Glutamatergic neuron (in vitro differentiated cells): ENCODE measurements around the gene UBE2A. TPM values are rescaled to one million over a fixed set of nuclear protein-coding genes. Genes with fewer than 3 reads are reported as not detected.

ENCODE experiments used
- DNase-seq: peaks from one replicate; pipeline ENCODE4 v3.0.0; 2022
- H3K27ac Mint-ChIP-seq: one replicate; pipeline ENCODE4 v1.8.0; 2020; ENCODE audit warnings: mild to moderate bottlenecking, mixed read lengths, inconsistent platforms; ENCODE audit not compliant: unreplicated experiment
- H3K27me3 Mint-ChIP-seq: one replicate; pipeline ENCODE4 v1.8.0; 2020; ENCODE audit warnings: mild to moderate bottlenecking, moderate library complexity, mixed read lengths, inconsistent platforms; ENCODE audit not compliant: unreplicated experiment
- H3K36me3 Mint-ChIP-seq: one replicate; pipeline ENCODE4 v1.8.0; 2020; ENCODE audit warnings: mild to moderate bottlenecking, mixed read lengths, inconsistent platforms; ENCODE audit not compliant: unreplicated experiment
- H3K4me1 Mint-ChIP-seq: one replicate; pipeline ENCODE4 v1.8.0; 2020; ENCODE audit warnings: mild to moderate bottlenecking, low read depth, mixed read lengths, inconsistent platforms; ENCODE audit not compliant: unreplicated experiment
- H3K4me3 Mint-ChIP-seq: one replicate; pipeline ENCODE4 v1.8.0; 2020; ENCODE audit warnings: mild to moderate bottlenecking, mixed read lengths, inconsistent platforms; ENCODE audit not compliant: unreplicated experiment
- H3K9me3 Mint-ChIP-seq: one replicate; pipeline ENCODE4 v1.8.0; 2020; ENCODE audit warnings: mild to moderate bottlenecking, moderate library complexity, mixed read lengths, inconsistent platforms; ENCODE audit not compliant: unreplicated experiment
- total RNA-seq: library from RNA; stranded (reverse); fragmentation: NEBNext Ultra II Directional; extraction: Animal tissue kit (Norgen Biotek cat#: 25700); gene quantifications from one replicate; pipeline ENCODE4 v1.2.1, GENCODE V29; 2021; ENCODE audit not compliant: unreplicated experiment
- TF ChIP-seq, protein P1 (sequence below): fragments of 200-600 bp; sonication (generic); IDR thresholded peaks from one replicate; pipeline ENCODE4 v1.5.0; 2021; ENCODE audit not compliant: partially characterized antibody, unreplicated experiment

UBE2A gene
- total RNA-seq, 1 donor from 2014 or later = 56.3 TPM

DNA sequence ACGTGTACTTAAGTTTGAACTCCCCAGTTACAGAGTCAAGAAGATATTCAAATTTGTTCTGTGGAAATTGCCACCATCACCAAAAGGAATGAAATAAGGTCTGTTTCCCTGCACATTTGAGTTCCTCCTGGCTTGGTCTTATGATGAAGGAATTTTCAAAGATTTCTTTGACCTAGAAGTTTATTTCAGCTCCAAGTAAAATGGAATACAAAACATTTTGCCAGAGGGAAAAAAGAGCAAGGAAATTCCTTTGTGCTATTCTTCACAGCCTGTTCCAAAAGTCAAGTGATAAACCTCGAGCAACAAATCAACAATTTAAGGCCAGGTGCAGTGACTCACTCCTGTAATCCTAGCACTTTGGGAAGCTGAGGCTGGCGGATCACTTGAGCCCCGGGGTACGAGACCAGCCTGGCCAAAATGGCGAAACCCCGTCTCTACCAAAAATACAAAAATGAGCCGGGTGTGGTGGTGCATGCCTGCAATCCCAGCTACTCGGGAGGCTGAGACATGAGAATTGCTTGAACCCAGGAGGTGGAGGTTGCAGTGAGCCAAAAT, 28.4 kb downstream of the UBE2A start:
- Mint-ChIP-seq H3K36me3 (no peaks in the 10 kb centered on the region), H3K4me3 (no peak overlapping the region), H3K27ac (no peak overlapping the region), H3K4me1 (no peaks in the 10 kb centered on the region), H3K27me3 (peaks cover 3% of the 10 kb centered on the region), H3K9me3 (peaks cover 1% of the 10 kb centered on the region)
- TF ChIP-seq, protein P1, sequence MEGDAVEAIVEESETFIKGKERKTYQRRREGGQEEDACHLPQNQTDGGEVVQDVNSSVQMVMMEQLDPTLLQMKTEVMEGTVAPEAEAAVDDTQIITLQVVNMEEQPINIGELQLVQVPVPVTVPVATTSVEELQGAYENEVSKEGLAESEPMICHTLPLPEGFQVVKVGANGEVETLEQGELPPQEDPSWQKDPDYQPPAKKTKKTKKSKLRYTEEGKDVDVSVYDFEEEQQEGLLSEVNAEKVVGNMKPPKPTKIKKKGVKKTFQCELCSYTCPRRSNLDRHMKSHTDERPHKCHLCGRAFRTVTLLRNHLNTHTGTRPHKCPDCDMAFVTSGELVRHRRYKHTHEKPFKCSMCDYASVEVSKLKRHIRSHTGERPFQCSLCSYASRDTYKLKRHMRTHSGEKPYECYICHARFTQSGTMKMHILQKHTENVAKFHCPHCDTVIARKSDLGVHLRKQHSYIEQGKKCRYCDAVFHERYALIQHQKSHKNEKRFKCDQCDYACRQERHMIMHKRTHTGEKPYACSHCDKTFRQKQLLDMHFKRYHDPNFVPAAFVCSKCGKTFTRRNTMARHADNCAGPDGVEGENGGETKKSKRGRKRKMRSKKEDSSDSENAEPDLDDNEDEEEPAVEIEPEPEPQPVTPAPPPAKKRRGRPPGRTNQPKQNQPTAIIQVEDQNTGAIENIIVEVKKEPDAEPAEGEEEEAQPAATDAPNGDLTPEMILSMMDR = no peak
- DNase-seq = no peak

DNA sequence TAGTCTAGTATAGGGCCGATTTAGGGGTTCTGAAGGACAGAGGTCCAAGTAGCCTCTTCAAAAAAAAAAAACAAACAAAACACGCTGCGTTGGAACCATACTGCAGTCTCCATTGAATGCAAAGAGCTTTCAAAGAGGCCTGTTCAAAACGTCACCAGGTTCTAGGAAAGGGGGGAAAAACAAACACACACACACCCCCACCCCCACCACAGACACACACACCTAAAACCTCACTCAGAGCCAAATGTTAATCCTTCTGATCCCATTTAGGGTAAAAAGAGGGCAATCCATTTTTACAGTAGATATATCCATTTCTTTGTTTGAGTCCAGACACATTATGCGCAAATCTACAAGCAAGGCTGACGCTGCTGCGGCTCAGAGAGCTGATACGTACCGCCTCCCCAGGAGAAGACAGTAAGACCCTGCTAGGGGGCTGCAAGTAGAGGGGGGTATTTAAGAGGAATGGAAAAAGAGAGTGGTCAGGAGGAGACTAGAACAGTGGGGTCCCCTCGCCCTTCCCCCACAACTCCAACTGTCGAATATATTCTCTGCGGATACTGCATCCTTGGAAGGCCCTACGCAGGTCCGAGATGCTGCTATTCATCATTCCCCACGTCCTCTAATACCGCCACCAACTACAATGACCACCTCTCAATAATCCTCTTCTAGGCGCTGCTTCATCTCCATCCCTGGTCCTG, 30.6 kb downstream of the UBE2A start:
- TF ChIP-seq, protein P1 = no peak
- no peaks in the 10 kb centered on the region for H3K36me3 Mint-ChIP-seq
- H3K27me3 Mint-ChIP-seq = peaks cover 3% of the 10 kb centered on the region
- no peaks in the 10 kb centered on the region for H3K4me1 Mint-ChIP-seq
- H3K9me3 Mint-ChIP-seq = peaks cover 1% of the 10 kb centered on the region
- H3K4me3 Mint-ChIP-seq = peak overlapping the region; percentile 93
- H3K27ac Mint-ChIP-seq = peak overlapping the region; percentile 85
- no peak for DNase-seq

DNA sequence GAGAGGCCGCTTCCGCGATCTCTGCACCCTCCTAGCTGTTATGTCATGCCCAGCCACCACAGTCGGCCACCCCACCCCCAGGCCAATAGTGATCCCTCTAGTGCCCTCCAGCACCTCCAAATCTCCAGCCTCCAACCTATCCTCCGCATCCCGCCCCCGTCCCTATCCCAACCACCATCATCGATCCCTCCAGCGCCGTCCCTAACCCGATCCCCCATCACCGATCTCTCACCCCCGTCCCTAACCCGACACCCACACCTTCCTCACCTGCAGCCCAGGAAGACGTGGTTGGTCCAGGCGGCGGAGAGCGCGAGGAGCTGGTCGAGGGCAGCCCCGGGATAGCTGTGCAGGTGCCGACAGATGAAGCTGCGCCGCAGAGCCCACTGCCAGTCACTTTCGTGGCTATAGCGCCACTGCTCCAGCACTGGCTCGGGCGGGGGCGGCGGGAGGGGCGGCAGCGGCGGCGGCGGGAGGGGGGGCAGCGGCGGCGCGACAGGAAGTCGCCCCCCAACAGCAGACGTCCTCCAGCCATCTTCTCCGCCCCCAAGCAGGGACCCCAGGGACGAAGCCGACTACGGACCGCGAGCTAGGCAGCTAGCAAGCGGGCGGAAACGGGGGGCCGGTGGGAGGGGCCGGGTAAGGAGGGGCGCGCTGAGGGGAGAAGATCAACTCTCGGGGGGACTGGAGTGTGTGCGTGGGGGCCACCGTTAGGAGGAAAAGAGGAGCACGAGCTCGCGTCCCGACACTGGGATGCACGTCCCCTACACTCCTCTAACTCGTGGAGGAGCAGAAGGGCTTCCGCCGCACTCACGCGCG, 31.3 kb downstream of the UBE2A start:
- Mint-ChIP-seq H3K4me3 (peak overlapping the region; percentile 93), H3K27me3 (peaks cover 3% of the 10 kb centered on the region), H3K27ac (peak overlapping the region; percentile 86), H3K9me3 (peaks cover 1% of the 10 kb centered on the region), H3K36me3 (no peaks in the 10 kb centered on the region), H3K4me1 (no peaks in the 10 kb centered on the region)
- TF ChIP-seq, protein P1 = no peak
- DNase-seq = peak; percentile 51

DNA sequence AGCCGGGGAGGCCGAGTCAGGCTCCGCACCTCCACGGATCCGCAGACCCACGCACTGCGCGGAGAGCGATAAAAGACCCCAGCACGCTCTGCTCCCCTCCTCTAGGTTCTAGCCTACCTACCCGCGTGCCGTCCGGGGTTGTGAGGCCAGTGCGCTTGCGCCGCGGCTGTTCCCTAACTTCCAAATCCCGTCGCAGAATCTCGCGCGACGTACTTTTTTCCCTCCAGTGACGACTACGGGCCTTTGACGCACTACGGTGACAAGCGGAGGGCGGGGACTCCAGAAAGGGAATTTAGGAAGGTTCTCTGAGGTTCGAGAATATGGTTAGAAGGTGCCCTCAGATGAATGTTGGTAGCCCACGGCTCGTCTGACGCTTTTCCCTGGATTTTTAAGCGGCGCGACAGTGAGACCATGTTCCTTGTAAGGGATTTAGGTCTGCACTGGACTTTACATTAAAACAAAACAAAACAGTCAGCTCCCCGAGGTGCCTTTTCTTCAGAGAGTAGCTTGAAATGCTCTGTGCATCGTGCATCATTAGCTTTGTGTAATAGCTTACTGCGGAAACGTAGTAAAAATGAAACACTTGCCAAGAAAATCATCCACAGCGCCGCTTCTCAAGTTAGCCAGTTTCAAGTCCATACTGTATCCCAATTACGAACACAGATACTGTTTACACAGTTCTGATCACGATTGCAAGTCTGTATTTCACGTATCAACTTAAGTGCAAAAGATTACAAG, 32.1 kb downstream of the UBE2A start, which contains the start of gene NKRF:
Gene NKRF (minus strand): TSS at position 145 of the 738 bp plus-strand sequence.
- Mint-ChIP-seq H3K27me3 (peaks cover 3% of the 10 kb centered on the region), H3K27ac (peak within 1 kb of the TSS; percentile 86), H3K4me3 (peak within 1 kb of the TSS; percentile 93), H3K9me3 (peaks cover 1% of the 10 kb centered on the region), H3K4me1 (no peaks in the 10 kb centered on the region), H3K36me3 (no peaks in the 10 kb centered on the region)
- peak; percentile 88 for DNase-seq
- TF ChIP-seq, protein P1 = no peak
